ENCODE results near the gene AKR1B15.
"Not testable (repeated sequence)": the region's sequence is repeated elsewhere in the genome, so short reads cannot be mapped to it uniquely, and the experiment has no call there.

Gene AKR1B15

DNA sequence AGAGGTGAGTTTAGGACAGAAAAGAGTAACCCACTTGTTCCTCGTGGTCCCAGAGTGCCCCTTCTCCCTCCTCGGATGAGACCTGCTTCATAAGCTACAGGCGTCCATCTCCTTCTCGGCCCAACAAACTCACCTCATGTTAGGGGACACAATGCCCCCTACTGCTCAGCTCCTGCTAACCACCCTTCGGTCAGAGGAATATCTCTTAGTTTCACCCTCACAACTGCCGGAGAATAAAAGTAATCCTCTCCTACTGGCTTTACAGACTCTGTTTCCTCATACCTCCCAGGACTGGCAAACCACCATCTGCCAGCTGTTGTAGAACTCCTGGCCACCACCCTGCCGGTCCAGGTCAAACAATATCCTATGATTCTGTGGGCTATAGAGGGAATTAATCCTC, 3.2 kb downstream of the AKR1B15 start:
- no peak overlapping the region for H3K9ac ChIP-seq (ENCODE audit: low read length)
- no peak overlapping the region for H3K27ac ChIP-seq (ENCODE audit: low read depth, low read length)
- no peak overlapping the region for H3K4me3 ChIP-seq (ENCODE audit: low read length)
- no peaks in the 10 kb centered on the region for H3K36me3 ChIP-seq (ENCODE audit: control insufficient read depth, insufficient read depth, low read length)
- no peaks in the 10 kb centered on the region for H3K27me3 ChIP-seq (ENCODE audit: control insufficient read depth, insufficient read depth, low read length)
- H3K4me1 ChIP-seq (ENCODE audit: control insufficient read depth, insufficient read depth, low read length): no peaks in the 10 kb centered on the region

DNA sequence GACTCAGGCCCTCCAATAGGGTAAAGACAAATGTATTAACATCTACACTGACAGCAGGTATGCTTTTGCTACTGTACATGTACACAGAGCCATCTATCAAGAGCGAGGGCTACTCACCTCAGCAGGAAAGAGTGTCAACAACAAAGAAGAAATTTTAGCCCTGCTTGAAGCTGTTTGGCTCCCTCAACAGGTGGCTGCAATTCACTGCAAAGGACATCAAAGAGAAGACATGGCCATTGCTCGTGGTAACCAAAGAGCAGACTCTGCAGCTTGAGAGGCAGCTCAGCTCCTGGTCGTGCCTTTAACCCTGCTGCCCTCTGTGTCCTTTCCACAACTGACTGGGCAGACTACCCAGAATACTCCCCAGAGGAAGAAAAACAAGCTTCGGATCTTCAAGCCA, 5.1 kb downstream of the AKR1B15 start:
- no peak overlapping the region for H3K9ac ChIP-seq (ENCODE audit: low read length)
- no peak overlapping the region for H3K4me3 ChIP-seq (ENCODE audit: low read length)
- H3K27ac ChIP-seq (ENCODE audit: low read depth, low read length): no peak overlapping the region
- H3K27me3 ChIP-seq (ENCODE audit: control insufficient read depth, insufficient read depth, low read length): no peaks in the 10 kb centered on the region
- H3K36me3 ChIP-seq (ENCODE audit: control insufficient read depth, insufficient read depth, low read length): no peaks in the 10 kb centered on the region
- H3K4me1 ChIP-seq (ENCODE audit: control insufficient read depth, insufficient read depth, low read length): no peaks in the 10 kb centered on the region

DNA sequence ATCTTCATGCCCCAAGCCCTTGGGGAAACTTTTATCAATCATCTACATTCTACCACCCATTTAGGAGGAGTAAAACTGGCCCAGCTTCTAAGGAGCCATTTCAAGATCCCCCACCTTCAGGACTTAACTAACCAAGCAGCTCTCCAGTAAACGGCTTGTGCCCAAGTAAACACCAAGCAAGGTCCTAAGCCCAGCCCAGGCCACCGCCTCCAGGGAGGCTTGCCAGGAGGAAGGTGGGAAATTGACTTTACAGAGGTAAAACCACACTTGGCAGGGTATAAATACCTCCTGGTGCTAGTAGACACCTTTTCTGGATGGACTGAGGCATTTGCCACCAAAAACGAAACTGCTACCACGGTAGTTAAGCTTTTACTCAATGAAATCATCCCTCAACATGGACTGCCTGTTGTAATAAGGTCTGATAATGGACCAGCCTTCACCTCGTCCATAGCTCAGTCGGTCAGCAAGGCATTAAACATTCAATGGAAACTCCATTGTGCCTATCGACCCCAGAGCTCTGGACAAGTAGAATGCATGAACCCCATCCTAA, 5.6 kb downstream of the AKR1B15 start:
- no peak overlapping the region for H3K9ac ChIP-seq (ENCODE audit: low read length)
- no peaks in the 10 kb centered on the region for H3K27me3 ChIP-seq (ENCODE audit: control insufficient read depth, insufficient read depth, low read length)
- H3K4me3 ChIP-seq (ENCODE audit: low read length): no peak overlapping the region
- H3K27ac ChIP-seq (ENCODE audit: low read depth, low read length): no peak overlapping the region
- H3K36me3 ChIP-seq (ENCODE audit: control insufficient read depth, insufficient read depth, low read length): no peaks in the 10 kb centered on the region
- no peaks in the 10 kb centered on the region for H3K4me1 ChIP-seq (ENCODE audit: control insufficient read depth, insufficient read depth, low read length)

DNA sequence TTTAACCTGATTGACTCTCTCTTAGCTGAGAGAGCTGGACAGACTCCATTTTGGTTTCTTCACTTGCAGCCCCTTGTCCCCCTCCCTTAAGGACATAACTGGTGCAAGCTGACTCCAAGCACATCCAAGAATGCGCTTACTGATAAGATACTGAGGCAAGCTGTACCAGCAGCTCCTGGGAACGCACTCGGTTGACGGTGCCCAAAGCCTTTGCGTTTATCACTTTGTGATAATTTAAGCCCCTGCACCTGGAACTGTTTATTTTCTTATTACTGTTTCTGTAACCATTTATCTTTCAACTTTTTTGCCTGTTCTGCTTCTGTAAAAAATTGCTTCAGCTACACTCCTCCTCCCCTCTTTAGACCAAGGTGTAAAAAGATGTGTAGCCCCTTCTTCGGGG, 8.5 kb downstream of the AKR1B15 start:
- Histone ChIP-seq H3K27ac (ENCODE audit: low read depth, low read length) (no peak overlapping the region), H3K4me3 (ENCODE audit: low read length) (no peak overlapping the region)

DNA sequence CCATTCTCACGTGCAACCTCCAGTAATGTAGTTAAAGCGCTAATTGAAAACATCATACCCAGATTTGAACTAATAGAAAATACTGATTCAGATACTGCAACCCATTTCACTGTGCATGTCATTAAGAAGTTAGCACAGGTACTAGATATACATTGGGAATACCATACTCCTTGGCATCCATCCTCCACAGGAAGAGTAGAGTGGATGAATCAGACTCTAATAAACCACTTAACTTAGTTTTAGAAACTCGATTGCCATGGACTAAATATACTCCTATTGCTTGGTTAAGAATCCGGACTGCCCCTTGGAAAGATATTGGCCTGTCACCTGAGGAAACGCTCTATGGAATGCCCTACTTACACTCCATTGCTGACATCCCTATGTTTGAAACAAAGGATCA, 9.5 kb downstream of the AKR1B15 start:
- no peak overlapping the region for H3K27ac ChIP-seq (ENCODE audit: low read depth, low read length)

More for the DNA sequence above, 8.5 kb downstream of the AKR1B15 start:
- Histone ChIP-seq H3K27me3 (ENCODE audit: control insufficient read depth, insufficient read depth, low read length) (no peaks in the 10 kb centered on the region), H3K9ac (ENCODE audit: low read length) (no peak overlapping the region), H3K36me3 (ENCODE audit: control insufficient read depth, insufficient read depth, low read length) (no peaks in the 10 kb centered on the region), H3K4me1 (ENCODE audit: control insufficient read depth, insufficient read depth, low read length) (no peaks in the 10 kb centered on the region)

DNA sequence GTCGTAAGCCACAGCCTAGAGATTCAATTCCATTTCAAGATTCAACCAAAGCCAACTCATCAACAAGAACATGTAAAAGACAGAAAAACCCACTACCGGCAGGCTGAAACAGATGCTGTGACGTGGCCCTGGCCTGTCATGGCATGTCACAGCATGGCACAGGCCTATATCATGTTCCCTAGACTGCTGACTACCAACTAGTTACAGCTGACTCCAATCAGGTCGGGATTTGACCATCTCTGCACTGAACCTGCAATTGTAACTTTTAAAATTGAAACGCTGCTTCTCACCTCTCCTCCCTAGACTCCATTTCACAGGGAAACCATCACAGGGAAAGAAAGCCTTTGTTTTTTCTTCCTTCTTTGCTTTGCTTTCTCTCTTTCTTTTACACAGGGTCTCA, 12.7 kb downstream of the AKR1B15 start:
- H3K27me3 ChIP-seq (ENCODE audit: control insufficient read depth, insufficient read depth, low read length); H3K9ac ChIP-seq (ENCODE audit: low read length); H3K27ac ChIP-seq (ENCODE audit: low read depth, low read length); H3K4me3 ChIP-seq (ENCODE audit: low read length); H3K4me1 ChIP-seq (ENCODE audit: control insufficient read depth, insufficient read depth, low read length); H3K36me3 ChIP-seq (ENCODE audit: control insufficient read depth, insufficient read depth, low read length): not testable (repeated sequence)

More for the DNA sequence above, 9.5 kb downstream of the AKR1B15 start:
- no peaks in the 10 kb centered on the region for H3K4me1 ChIP-seq (ENCODE audit: control insufficient read depth, insufficient read depth, low read length)
- no peaks in the 10 kb centered on the region for H3K27me3 ChIP-seq (ENCODE audit: control insufficient read depth, insufficient read depth, low read length)
- no peak overlapping the region for H3K9ac ChIP-seq (ENCODE audit: low read length)
- no peak overlapping the region for H3K4me3 ChIP-seq (ENCODE audit: low read length)
- H3K36me3 ChIP-seq (ENCODE audit: control insufficient read depth, insufficient read depth, low read length): no peaks in the 10 kb centered on the region

DNA sequence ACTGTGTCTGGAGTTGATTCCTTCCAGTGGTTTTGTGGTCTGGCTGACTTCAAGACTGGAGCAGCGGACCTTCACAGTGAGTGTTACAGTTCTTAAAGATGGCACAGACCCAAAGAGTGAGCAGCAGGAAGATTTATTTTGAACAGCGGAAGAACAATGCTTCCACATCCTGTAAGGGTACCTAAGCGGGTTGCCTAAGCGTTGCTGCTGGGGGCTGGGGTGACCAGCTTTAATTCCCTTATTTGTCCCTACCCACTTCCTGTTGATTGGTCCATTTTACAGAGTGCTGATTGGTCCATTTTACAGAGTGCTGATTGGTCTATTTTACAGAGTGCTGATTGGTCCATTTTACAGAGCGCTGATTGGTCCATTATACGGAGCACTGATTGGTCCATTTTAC, 13.2 kb downstream of the AKR1B15 start:
- no peak overlapping the region for H3K4me3 ChIP-seq (ENCODE audit: low read length)
- H3K27ac ChIP-seq (ENCODE audit: low read depth, low read length): no peak overlapping the region
- H3K36me3 ChIP-seq (ENCODE audit: control insufficient read depth, insufficient read depth, low read length): no peaks in the 10 kb centered on the region
- H3K27me3 ChIP-seq (ENCODE audit: control insufficient read depth, insufficient read depth, low read length): no peaks in the 10 kb centered on the region
- no peak overlapping the region for H3K9ac ChIP-seq (ENCODE audit: low read length)
- no peaks in the 10 kb centered on the region for H3K4me1 ChIP-seq (ENCODE audit: control insufficient read depth, insufficient read depth, low read length)

DNA sequence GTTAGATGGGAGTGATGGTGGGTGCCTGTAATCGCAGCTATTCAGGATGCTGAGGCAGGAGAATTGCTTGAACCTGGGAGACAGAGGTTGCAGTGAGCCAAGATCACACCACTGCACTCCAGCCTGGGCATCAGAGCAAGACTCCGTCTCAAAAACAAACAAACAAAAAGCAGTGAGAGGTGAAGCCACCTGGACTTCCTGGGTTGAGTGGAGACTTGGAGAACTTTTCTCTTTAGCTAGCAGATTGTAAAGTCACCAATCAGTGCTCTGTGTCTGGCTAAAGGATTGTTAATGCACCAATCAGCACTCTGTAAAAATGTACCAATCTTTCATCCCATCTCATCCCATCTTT, 14.5 kb downstream of the AKR1B15 start:
- not testable (repeated sequence) for H3K4me1 ChIP-seq (ENCODE audit: control insufficient read depth, insufficient read depth, low read length); H3K9ac ChIP-seq (ENCODE audit: low read length); H3K36me3 ChIP-seq (ENCODE audit: control insufficient read depth, insufficient read depth, low read length); H3K4me3 ChIP-seq (ENCODE audit: low read length); H3K27ac ChIP-seq (ENCODE audit: low read depth, low read length); H3K27me3 ChIP-seq (ENCODE audit: control insufficient read depth, insufficient read depth, low read length)

DNA sequence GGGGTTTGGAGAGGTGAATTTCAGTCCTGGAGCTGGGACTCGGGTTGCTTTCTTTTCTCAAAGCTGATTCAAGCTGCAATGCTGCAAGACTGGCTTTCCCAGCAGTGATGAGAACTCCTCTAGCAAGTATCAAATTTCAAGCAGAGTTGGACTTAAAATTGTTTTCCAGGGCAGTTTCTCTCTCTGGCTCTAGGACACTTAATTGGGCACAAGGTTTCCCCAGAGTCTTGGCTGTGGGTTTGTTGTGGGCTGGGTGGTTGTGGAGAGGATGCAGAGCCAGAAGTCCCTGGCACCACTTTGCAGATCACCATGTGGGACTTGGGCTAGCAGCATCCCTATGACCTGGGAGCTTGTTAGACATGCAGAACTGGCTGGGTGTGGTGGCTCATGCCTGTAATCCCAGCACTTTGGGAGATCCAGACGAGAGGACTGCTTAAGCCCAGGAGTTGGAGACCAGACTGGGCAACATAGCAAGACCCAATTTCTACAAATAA, 16.8 kb downstream of the AKR1B15 start:
- H3K36me3 ChIP-seq (ENCODE audit: control insufficient read depth, insufficient read depth, low read length): no peaks in the 10 kb centered on the region
- no peak overlapping the region for H3K27ac ChIP-seq (ENCODE audit: low read depth, low read length)
- no peak overlapping the region for H3K4me3 ChIP-seq (ENCODE audit: low read length)

DNA sequence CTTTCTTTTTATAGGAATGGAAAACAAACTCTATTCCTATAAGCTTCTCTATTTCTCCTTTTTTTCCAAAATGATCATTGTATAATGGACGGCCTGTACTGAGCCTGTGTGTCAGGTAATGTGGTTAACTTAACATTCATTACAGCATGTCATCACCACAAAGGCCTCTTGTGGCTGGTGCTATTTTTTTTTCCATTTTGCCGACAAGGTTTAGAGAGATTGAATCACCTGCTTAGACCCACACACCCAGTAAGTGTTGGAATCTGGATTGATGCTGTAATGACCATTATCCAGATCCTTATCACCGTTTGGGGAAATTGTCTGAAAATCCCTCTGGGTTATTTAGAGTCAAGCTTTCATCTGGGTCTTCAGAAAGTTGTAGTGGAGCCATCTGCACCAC, 18.5 kb downstream of the AKR1B15 start:
- Histone ChIP-seq H3K27me3 (ENCODE audit: control insufficient read depth, insufficient read depth, low read length) (no peaks in the 10 kb centered on the region), H3K4me3 (ENCODE audit: low read length) (no peak overlapping the region), H3K36me3 (ENCODE audit: control insufficient read depth, insufficient read depth, low read length) (no peaks in the 10 kb centered on the region), H3K27ac (ENCODE audit: low read depth, low read length) (no peak overlapping the region), H3K9ac (ENCODE audit: low read length) (no peak overlapping the region), H3K4me1 (ENCODE audit: control insufficient read depth, insufficient read depth, low read length) (no peaks in the 10 kb centered on the region)

More for the DNA sequence above, 16.8 kb downstream of the AKR1B15 start:
- Histone ChIP-seq H3K4me1 (ENCODE audit: control insufficient read depth, insufficient read depth, low read length) (no peaks in the 10 kb centered on the region), H3K27me3 (ENCODE audit: control insufficient read depth, insufficient read depth, low read length) (no peaks in the 10 kb centered on the region), H3K9ac (ENCODE audit: low read length) (no peak overlapping the region)

DNA sequence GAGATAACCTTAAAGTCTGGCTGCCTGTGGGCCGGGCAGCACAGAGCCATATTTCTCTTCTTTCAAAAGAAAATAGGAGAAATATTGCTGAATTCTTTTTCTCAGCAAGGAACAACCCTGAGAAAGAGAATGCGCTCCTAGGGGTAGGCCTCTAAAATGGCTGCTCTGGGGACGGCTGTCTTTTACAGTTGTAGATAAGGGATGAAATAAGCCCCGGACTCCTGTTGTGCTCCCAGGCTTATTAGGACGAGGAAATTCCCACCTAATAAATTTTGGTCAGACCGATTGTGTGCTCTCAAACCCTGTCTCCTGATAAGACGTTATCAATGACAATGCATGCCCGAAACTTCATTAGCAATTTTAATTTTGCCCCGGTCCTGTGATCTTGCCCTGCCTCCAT, 21.1 kb downstream of the AKR1B15 start:
- not testable (repeated sequence) for H3K27me3 ChIP-seq (ENCODE audit: control insufficient read depth, insufficient read depth, low read length); H3K4me1 ChIP-seq (ENCODE audit: control insufficient read depth, insufficient read depth, low read length); H3K4me3 ChIP-seq (ENCODE audit: low read length); H3K36me3 ChIP-seq (ENCODE audit: control insufficient read depth, insufficient read depth, low read length); H3K27ac ChIP-seq (ENCODE audit: low read depth, low read length); H3K9ac ChIP-seq (ENCODE audit: low read length)

DNA sequence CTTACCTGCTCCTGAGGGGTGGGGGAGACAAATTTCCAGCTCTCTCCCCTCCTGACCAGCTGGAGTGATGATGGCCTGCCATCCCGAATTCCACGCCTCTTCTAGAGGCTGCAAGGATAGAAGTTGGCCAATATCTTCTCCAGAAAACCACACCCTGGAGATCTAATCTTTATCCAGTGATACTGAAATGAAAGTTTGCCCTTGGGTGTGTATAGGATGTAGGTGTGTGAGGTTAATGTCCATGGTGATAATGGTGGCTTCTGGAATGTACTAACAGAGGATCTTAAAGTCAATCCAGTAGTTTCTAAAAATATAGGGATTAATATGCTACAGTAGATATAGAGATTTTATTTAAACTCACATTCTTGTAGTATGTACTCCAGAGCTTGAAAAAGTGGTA, 22.2 kb downstream of the AKR1B15 start:
- Histone ChIP-seq H3K36me3 (ENCODE audit: control insufficient read depth, insufficient read depth, low read length) (no peaks in the 10 kb centered on the region), H3K27ac (ENCODE audit: low read depth, low read length) (no peak overlapping the region), H3K4me3 (ENCODE audit: low read length) (no peak overlapping the region), H3K4me1 (ENCODE audit: control insufficient read depth, insufficient read depth, low read length) (no peaks in the 10 kb centered on the region), H3K9ac (ENCODE audit: low read length) (no peak overlapping the region), H3K27me3 (ENCODE audit: control insufficient read depth, insufficient read depth, low read length) (no peaks in the 10 kb centered on the region)

DNA sequence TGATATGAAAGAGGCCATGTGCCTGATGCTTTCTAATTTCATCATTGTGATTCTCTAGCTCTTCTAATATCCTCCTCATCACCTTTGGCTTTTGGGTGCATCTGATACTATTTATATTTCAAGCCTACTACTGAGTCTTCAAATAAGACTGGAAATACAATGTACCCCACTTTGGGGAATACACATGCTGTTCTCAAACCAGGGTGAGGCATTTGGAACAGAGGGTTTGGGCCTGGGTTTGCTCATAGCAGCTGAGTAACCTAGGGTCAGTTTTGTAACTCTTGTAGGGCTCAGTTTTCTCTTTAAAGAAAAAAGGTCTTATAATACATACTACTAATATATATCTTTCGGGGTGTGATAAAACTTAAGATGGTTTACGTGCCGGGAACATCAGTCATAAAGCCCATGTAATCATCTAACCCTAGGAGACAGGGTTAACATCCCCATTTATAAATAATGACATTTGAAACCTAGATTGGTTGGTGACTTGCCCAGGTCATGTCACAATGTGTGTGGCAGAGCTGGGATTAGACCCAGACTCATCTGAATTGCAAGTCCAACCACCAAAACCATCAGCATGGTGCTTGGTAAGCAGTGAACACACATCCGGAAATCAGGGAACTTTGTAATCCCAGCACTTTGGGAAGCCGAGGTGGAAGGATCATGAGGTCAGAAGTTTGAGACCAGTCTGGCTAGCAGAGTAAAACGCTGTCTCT, 23.0 kb downstream of the AKR1B15 start:
- Histone ChIP-seq H3K27ac (ENCODE audit: low read depth, low read length) (no peak overlapping the region), H3K4me1 (ENCODE audit: control insufficient read depth, insufficient read depth, low read length) (no peaks in the 10 kb centered on the region), H3K36me3 (ENCODE audit: control insufficient read depth, insufficient read depth, low read length) (no peaks in the 10 kb centered on the region)

More for the DNA sequence above, 23.0 kb downstream of the AKR1B15 start:
- Histone ChIP-seq H3K9ac (ENCODE audit: low read length) (no peak overlapping the region), H3K4me3 (ENCODE audit: low read length) (no peak overlapping the region), H3K27me3 (ENCODE audit: control insufficient read depth, insufficient read depth, low read length) (no peaks in the 10 kb centered on the region)
